ENCODE measurements around the gene CLIC4. TPM values are rescaled to one million over a fixed set of nuclear protein-coding genes. Genes with fewer than 3 reads are reported as not detected.

Gene CLIC4
- total RNA-seq, 6 donors from 2014 or later, result 44.0 to 234 (median 147) TPM

GRCh38 chr1:24867084-24867870 is 122.0 kb downstream of the CLIC4 start:
- H3K4me1 ChIP-seq, result peaks cover 2 to 26% (median 16%) of the 10 kb centered on the region in 4 donors
- WGBS, 2 donors, result 83 to 84% methylated on average over 8 to 18 of the region's 18 CpGs
- no peak for ATAC-seq (ENCODE audit: low FRiP score in 2 of 2)
- H3K9me3 ChIP-seq, result no peaks in the 10 kb centered on the region
- H3K27ac ChIP-seq, result no peak overlapping the region
- H3K27me3 ChIP-seq, result no peaks in the 10 kb centered on the region
- no peak overlapping the region for H3K4me3 ChIP-seq
- TF ChIP-seq CTCF (IDR thresholded peaks at IDR 0.05) (no peak), EP300 (IDR thresholded peaks at IDR 0.05) (no peak), POLR2A (IDR thresholded peaks at IDR 0.05) (no peak), POLR2AphosphoS5 (IDR thresholded peaks at IDR 0.05) (no peak)
- DNase-seq, result no peak
- H3K36me3 ChIP-seq, result no peaks in the 10 kb centered on the region

GRCh38 chr1:24868016-24868875 is 123.0 kb downstream of the CLIC4 start:
- ATAC-seq (ENCODE audit: low FRiP score in 2 of 2), result no peak
- Histone ChIP-seq H3K9me3 (no peaks in the 10 kb centered on the region), H3K27ac (no peak overlapping the region), H3K4me1 (peaks cover 2 to 19% (median 12%) of the 10 kb centered on the region in 4 donors), H3K4me3 (no peak overlapping the region), H3K36me3 (no peaks in the 10 kb centered on the region), H3K27me3 (no peaks in the 10 kb centered on the region)
- TF ChIP-seq POLR2A (IDR thresholded peaks at IDR 0.05) (no peak), EP300 (IDR thresholded peaks at IDR 0.05) (no peak), POLR2AphosphoS5 (IDR thresholded peaks at IDR 0.05) (no peak), CTCF (IDR thresholded peaks at IDR 0.05) (no peak)
- 83 to 87% methylated on average over 20 to 22 of the region's 22 CpGs for WGBS, 2 donors
- DNase-seq, result no peak

- no peak for TF ChIP-seq POLR2AphosphoS5 (IDR thresholded peaks at IDR 0.05)
- TF ChIP-seq EP300 (IDR thresholded peaks at IDR 0.05), result no peak
- TF ChIP-seq POLR2A (IDR thresholded peaks at IDR 0.05), result no peak
- TF ChIP-seq CTCF (IDR thresholded peaks at IDR 0.05), result no peak
- no peaks in the 10 kb centered on the region for H3K36me3 ChIP-seq
- no peak overlapping the region for H3K27ac ChIP-seq
- DNase-seq, result peak; percentile 47 to 74
- no peak for ATAC-seq (ENCODE audit: low FRiP score in 2 of 2)
- H3K4me3 ChIP-seq, result no peak overlapping the region
- H3K4me1 ChIP-seq, result peaks cover 2 to 16% (median 8%) of the 10 kb centered on the region in 4 donors
- 48 to 49% methylated on average over 19 to 20 of the region's 20 CpGs for WGBS, 2 donors
- H3K9me3 ChIP-seq, result no peaks in the 10 kb centered on the region
- no peaks in the 10 kb centered on the region for H3K27me3 ChIP-seq
Observed at GRCh38 chr1:24870551-24871195, 125.4 kb downstream of the CLIC4 start.

GRCh38 chr1:24871306-24871901 is 126.2 kb downstream of the CLIC4 start:
- H3K27ac ChIP-seq, result no peak overlapping the region
- WGBS, 2 donors, result 80 to 84% methylated on average over 6 to 11 of the region's 11 CpGs
- no peak for DNase-seq
- H3K9me3 ChIP-seq, result no peaks in the 10 kb centered on the region
- H3K27me3 ChIP-seq, result no peaks in the 10 kb centered on the region
- no peak for ATAC-seq (ENCODE audit: low FRiP score in 2 of 2)
- no peaks in the 10 kb centered on the region for H3K36me3 ChIP-seq
- H3K4me3 ChIP-seq, result no peak overlapping the region
- TF ChIP-seq CTCF (IDR thresholded peaks at IDR 0.05), result no peak
- TF ChIP-seq EP300 (IDR thresholded peaks at IDR 0.05), result no peak
- H3K4me1 ChIP-seq, result peaks cover 2 to 16% (median 8%) of the 10 kb centered on the region in 4 donors

Data from upper lobe of left lung (tissue), 6 donors.